IMR-90 (cell line): ENCODE measurements around the gene DYNLRB2. TPM values are rescaled to one million over a fixed set of nuclear protein-coding genes. Genes with fewer than 3 reads are reported as not detected.

Source experiments
- ATAC-seq: fragments of 200-7000 bp; cut with Tn5 transposase; 2 replicates; pipeline ENCODE4 v1.9.1; 2020; ENCODE audit warnings: low read depth, mild to moderate bottlenecking, moderate library complexity
- BruUV-seq: library from RNA; stranded (reverse); fragments of 400-500 nt; replicated peaks from 2 replicates; lab custom pipeline; 2021; lab: Mats Ljungman, UMichigan
- CTCF ChIA-PET: fragments of 300-600 bp; formaldehyde crosslinking; extraction: SDS; loops from one replicate; lab custom pipeline; 2021; ENCODE audit warnings: antibody characterized with exemption; lab: Yijun Ruan, JAX
- POLR2A ChIA-PET: fragments of 300-600 bp; sonication (Branson Sonifier 250); formaldehyde crosslinking; loops from one replicate; lab custom pipeline; 2022; ENCODE audit warnings: antibody characterized with exemption; ENCODE audit not compliant: unreplicated experiment; lab: Charles Lee
- DNase-seq: peaks from one replicate; pipeline ENCODE4 v3.0.0; 2013
- H2AFZ ChIP-seq: replicated peaks from 2 replicates; pipeline ENCODE3; 2013; ENCODE audit warnings: low read length, mild to moderate bottlenecking; ENCODE audit not compliant: poor library complexity
- H2AK5ac ChIP-seq: 2 replicates; pipeline ENCODE4 v1.6.1; 2013; ENCODE audit warnings: low read depth, low read length, inconsistent platforms
- H2AK9ac ChIP-seq: replicated peaks from 2 replicates; pipeline ENCODE3; 2013; ENCODE audit warnings: mild to moderate bottlenecking, low read depth, low read length, moderate library complexity; ENCODE audit not compliant: poor library complexity
- H2BK120ac ChIP-seq: 2 replicates; pipeline ENCODE4 v1.6.1; 2013; ENCODE audit warnings: low read depth, low read length, inconsistent platforms
- H2BK15ac ChIP-seq: 3 replicates; pipeline ENCODE4 v1.6.1; 2013; ENCODE audit warnings: low read depth, low read length, inconsistent platforms
- H2BK20ac ChIP-seq: 2 replicates; pipeline ENCODE4 v1.6.1; 2013; ENCODE audit warnings: low read depth, mild to moderate bottlenecking, inconsistent platforms, low read length, moderate library complexity
- H2BK5ac ChIP-seq: 2 replicates; pipeline ENCODE4 v1.6.1; 2013; ENCODE audit warnings: mild to moderate bottlenecking, low read depth, low read length, inconsistent platforms; ENCODE audit not compliant: poor library complexity, severe bottlenecking
- H3K14ac ChIP-seq: replicated peaks from 2 replicates; pipeline ENCODE4 v1.6.1; 2013; ENCODE audit warnings: low read depth, low read length, inconsistent platforms
- H3K18ac ChIP-seq: 2 replicates; pipeline ENCODE4 v1.6.1; 2013; ENCODE audit warnings: low read depth, low read length, control low read depth
- H3K23ac ChIP-seq: 2 replicates; pipeline ENCODE4 v1.6.1; 2013; ENCODE audit warnings: low read depth, low read length, inconsistent platforms
- H3K27ac ChIP-seq: 2 replicates; pipeline ENCODE4 v1.5.1; 2013; ENCODE audit warnings: mild to moderate bottlenecking, control low read depth, low read length; ENCODE audit not compliant: insufficient read depth
- H3K27me3 ChIP-seq: 2 replicates; pipeline ENCODE4 v1.6.1; 2013; ENCODE audit warnings: low read length; ENCODE audit not compliant: control insufficient read depth, insufficient read depth
- H3K36me3 ChIP-seq: 2 replicates; pipeline ENCODE4 v1.6.1; 2013; ENCODE audit warnings: low read length, mixed read lengths; ENCODE audit not compliant: control insufficient read depth, insufficient read depth
- H3K4ac ChIP-seq: 2 replicates; pipeline ENCODE4 v1.6.1; 2013; ENCODE audit warnings: low read depth, low read length, inconsistent platforms
- H3K4me1 ChIP-seq: 2 replicates; pipeline ENCODE4 v1.6.1; 2013; ENCODE audit warnings: low read length, mixed read lengths; ENCODE audit not compliant: control insufficient read depth, insufficient read depth
- H3K4me2 ChIP-seq: 2 replicates; pipeline ENCODE4 v1.6.1; 2013; ENCODE audit warnings: low read depth, mild to moderate bottlenecking, control low read depth, low read length, moderate library complexity
- H3K4me3 ChIP-seq: 2 replicates; pipeline ENCODE4 v1.5.1; 2013; ENCODE audit warnings: low read depth, mild to moderate bottlenecking, control low read depth, low read length, moderate library complexity; ENCODE audit not compliant: insufficient read depth
- H3K56ac ChIP-seq: 2 replicates; pipeline ENCODE4 v1.6.1; 2013; ENCODE audit warnings: low read length, inconsistent platforms; ENCODE audit not compliant: insufficient read depth; ENCODE audit errors: extremely low read depth
- H3K79me1 ChIP-seq, 2 experiments: 2 replicates each; pipeline ENCODE4 v1.6.1; 2013; ENCODE audit warnings: low read length in 2 of 2, inconsistent platforms in 1 of 2, low read depth in 1 of 2
- H3K9ac ChIP-seq: 2 replicates; pipeline ENCODE4 v1.6.1; 2013; ENCODE audit warnings: low read depth, low read length, control low read depth
- H3K9me1 ChIP-seq: 2 replicates; pipeline ENCODE4 v1.6.1; 2013; ENCODE audit warnings: low read length, inconsistent platforms; ENCODE audit not compliant: insufficient read depth
- H3K9me3 ChIP-seq: 2 replicates; pipeline ENCODE4 v1.6.1; 2013; ENCODE audit warnings: low read length; ENCODE audit not compliant: control insufficient read depth, insufficient read depth
- H4K20me1 ChIP-seq: 2 replicates; pipeline ENCODE4 v1.6.1; 2013; ENCODE audit warnings: low read length, inconsistent platforms; ENCODE audit not compliant: insufficient read depth
- H4K5ac ChIP-seq: 2 replicates; pipeline ENCODE4 v1.6.1; 2013; ENCODE audit warnings: mild to moderate bottlenecking, low read depth, low read length, control low read depth
- H4K8ac ChIP-seq, 2 experiments: 2 replicates each; pipeline ENCODE4 v1.6.1; 2013; ENCODE audit warnings: low read depth in 2 of 2, low read length in 2 of 2, control low read depth in 1 of 2, inconsistent platforms in 1 of 2
- H4K91ac ChIP-seq: 2 replicates; pipeline ENCODE4 v1.6.1; 2013; ENCODE audit warnings: low read depth, low read length, inconsistent platforms; ENCODE audit not compliant: insufficient read depth
- CEBPB ChIP-seq: IDR thresholded peaks from 2 replicates; pipeline ENCODE4 v1.6.1; 2012; ENCODE audit warnings: low read depth, low read length, improper control_type of control experiment
- FOS ChIP-seq: fragments of 150-350 bp; IDR thresholded peaks from 2 replicates; pipeline ENCODE4 v1.6.1; 2016; ENCODE audit warnings: low read depth, low read length
- NFE2L2 ChIP-seq: fragments of 150-350 bp; IDR thresholded peaks from 2 replicates; pipeline ENCODE4 v1.6.1; 2016; ENCODE audit warnings: low read depth, mild to moderate bottlenecking, low read length
- POLR2A ChIP-seq: IDR thresholded peaks from 2 replicates; pipeline ENCODE4 v1.6.1; 2012; ENCODE audit warnings: mild to moderate bottlenecking, low read depth, low read length
- WGBS, 2 experiments: methylation state at CpG; one replicate each; pipeline versions ENCODE4 v1.1.5 to v1.1.7; 2013; ENCODE audit warnings: missing lambda C conversion rate in 2 of 2; ENCODE audit not compliant: insufficient read length in 1 of 2; ENCODE audit errors: extremely low coverage in 2 of 2; 5-methylcytosine and 5-hydroxymethylcytosine counted together
- dilution Hi-C: fragments of 300-500 bp; cut with HindIII; formaldehyde crosslinking; loops from one replicate; pipeline ENCODE4 v1.14.3; 2018; ENCODE audit warnings: low sequenced_read_pairs; ENCODE audit not compliant: unreplicated experiment
- in situ Hi-C: fragments of 300-500 bp; cut with MboI; formaldehyde crosslinking; loops from 3 replicates; pipeline ENCODE4 v1.14.3; 2019; ENCODE audit warnings: low sequenced_read_pairs, inconsistent platforms, mixed read lengths
- intact Hi-C: fragments of 100-400 bp; cut with micrococcal nuclease; formaldehyde crosslinking; loops from 2 replicates; pipeline ENCODE4 v1.10.0; 2022
- polyA plus RNA-seq, 3 experiments: library from polyadenylated mRNA; depleted of rRNA; stranded (reverse); fragments of >200 nt; gene quantifications; 2 replicates each; pipeline ENCODE4 v1.2.3, GENCODE V29; 2012; ENCODE audit warnings: low replicate concordance in 1 of 3
- total RNA-seq: library from RNA; depleted of rRNA; stranded (reverse); fragments of >200 nt; gene quantifications from 2 replicates; pipeline ENCODE4 v1.2.3, GENCODE V29; 2012
- TF ChIP-seq, protein P1 (sequence below): conservative IDR thresholded peaks from 2 replicates; pipeline ENCODE4 v1.5.1; 2012; ENCODE audit warnings: mild to moderate bottlenecking, low read depth, low read length, improper control_type of control experiment

Gene DYNLRB2
- total and polyA plus RNA-seq, 2 of the 4 experiments (the other 2 are of a cell fraction) = not detected

DNA sequence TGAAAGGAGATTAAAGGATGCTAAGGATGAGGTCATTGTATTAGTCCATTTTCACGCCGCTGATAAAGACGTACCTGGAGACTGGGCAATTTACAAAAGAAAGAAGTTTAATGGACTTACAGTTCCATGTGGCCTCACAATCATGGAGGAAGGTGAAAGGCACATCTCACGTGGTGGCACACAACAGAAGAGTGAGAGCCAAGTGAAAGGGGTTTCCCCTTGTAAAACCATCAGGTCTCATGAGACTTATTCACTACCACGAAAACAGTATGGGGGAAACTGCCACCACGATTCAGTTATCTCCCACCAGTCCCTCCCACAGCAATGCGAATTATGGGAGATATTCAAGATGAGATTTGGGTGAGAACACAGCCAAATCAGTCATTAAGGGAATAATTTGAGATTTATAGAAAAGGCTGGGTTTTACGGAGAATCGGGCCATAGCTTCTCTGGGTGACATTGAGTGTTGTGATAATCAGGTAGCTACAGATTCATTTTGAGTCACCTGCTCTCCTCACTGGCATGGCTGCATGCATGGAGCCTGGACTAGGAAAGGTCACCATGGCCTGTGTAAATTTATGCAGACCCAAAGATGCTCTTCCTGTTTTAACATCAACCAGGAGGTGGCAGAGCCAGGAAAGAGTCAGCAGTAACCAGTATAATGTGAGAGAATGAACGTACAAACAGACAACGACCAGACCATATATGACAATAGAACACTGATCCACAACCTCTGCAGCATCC lies 40.5 kb upstream of the DYNLRB2 start:
- H3K9ac ChIP-seq = no peak overlapping the region
- no peaks in the 10 kb centered on the region for H3K9me1 ChIP-seq
- no peaks in the 10 kb centered on the region for H3K4me1 ChIP-seq
- no peak for DNase-seq
- no peak overlapping the region for H4K91ac ChIP-seq
- no TSS peak for BruUV-seq
- ATAC-seq = no peak
- H3K27me3 ChIP-seq = no peaks in the 10 kb centered on the region
- no peak overlapping the region for H3K27ac ChIP-seq
- H2BK15ac ChIP-seq = no peak overlapping the region
- no peak overlapping the region for H2BK120ac ChIP-seq
- ChIA-PET CTCF (no interaction called here), POLR2A (no interaction called here)
- in situ Hi-C loops = no loop called here
- H3K4ac ChIP-seq = no peak overlapping the region
- H3K9me3 ChIP-seq = no peaks in the 10 kb centered on the region
- H3K4me2 ChIP-seq = no peak overlapping the region
- H3K79me1 ChIP-seq = no peaks in the 10 kb centered on the region
- H2BK20ac ChIP-seq = no peak overlapping the region
- H2AK9ac ChIP-seq = no peak overlapping the region
- no peak overlapping the region for H4K8ac ChIP-seq
- H2AFZ ChIP-seq = no peak overlapping the region
- no peak overlapping the region for H2BK5ac ChIP-seq
- WGBS, 2 experiments = no CpG with 5 or more reads among the region's 11 CpGs
- no peak overlapping the region for H3K4me3 ChIP-seq
- H3K18ac ChIP-seq = no peak overlapping the region
- H2AK5ac ChIP-seq = no peak overlapping the region
- no peak overlapping the region for H3K56ac ChIP-seq
- no peaks in the 10 kb centered on the region for H4K20me1 ChIP-seq
- TF ChIP-seq, protein P1, sequence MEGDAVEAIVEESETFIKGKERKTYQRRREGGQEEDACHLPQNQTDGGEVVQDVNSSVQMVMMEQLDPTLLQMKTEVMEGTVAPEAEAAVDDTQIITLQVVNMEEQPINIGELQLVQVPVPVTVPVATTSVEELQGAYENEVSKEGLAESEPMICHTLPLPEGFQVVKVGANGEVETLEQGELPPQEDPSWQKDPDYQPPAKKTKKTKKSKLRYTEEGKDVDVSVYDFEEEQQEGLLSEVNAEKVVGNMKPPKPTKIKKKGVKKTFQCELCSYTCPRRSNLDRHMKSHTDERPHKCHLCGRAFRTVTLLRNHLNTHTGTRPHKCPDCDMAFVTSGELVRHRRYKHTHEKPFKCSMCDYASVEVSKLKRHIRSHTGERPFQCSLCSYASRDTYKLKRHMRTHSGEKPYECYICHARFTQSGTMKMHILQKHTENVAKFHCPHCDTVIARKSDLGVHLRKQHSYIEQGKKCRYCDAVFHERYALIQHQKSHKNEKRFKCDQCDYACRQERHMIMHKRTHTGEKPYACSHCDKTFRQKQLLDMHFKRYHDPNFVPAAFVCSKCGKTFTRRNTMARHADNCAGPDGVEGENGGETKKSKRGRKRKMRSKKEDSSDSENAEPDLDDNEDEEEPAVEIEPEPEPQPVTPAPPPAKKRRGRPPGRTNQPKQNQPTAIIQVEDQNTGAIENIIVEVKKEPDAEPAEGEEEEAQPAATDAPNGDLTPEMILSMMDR = no peak
- TF ChIP-seq CEBPB (no peak), NFE2L2 (no peak), FOS (no peak), POLR2A (no peak)
- dilution Hi-C loops = no loop called here
- H3K14ac ChIP-seq = no peak overlapping the region
- H4K5ac ChIP-seq = no peak overlapping the region
- no peaks in the 10 kb centered on the region for H3K36me3 ChIP-seq
- intact Hi-C loops = no loop called here
- no peak overlapping the region for H3K23ac ChIP-seq
